Measurements from ENCODE around the gene FOXB1.

The FOXB1 gene

DNA sequence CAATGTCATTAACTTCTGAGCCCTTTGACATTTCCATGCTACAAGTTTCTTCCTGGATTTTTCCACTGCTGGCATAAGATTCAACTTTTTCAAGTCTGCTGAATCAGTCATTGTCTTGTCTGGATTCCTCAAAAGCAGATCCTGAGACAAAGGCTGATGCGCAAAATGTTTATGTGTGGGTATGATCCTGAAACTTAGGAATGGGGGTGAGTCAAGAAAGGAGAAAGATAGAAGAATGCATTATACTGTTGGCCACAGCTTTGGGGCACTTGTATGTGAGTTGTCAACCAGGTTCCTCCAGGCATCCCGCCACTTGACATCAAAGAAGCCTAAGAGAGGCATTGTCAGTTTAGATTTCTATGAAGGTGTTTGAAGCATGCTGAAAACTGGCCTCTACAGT lies 50.4 kb downstream of the FOXB1 start:
- Histone ChIP-seq H3K27me3 (ENCODE audit: low read depth, low read length) (no peaks in the 10 kb centered on the region), H3K9me3 (ENCODE audit: insufficient read depth, low read length) (peaks cover 16% of the 10 kb centered on the region; the same call in 1 of the 2 replicates), H3K4me2 (ENCODE audit: low read length) (no peak overlapping the region), H3K4me1 (ENCODE audit: low read length) (no peaks in the 10 kb centered on the region), H3K4me3 (ENCODE audit: low read length) (no peak overlapping the region), H3K9ac (ENCODE audit: low read length) (no peak overlapping the region), H4K20me1 (ENCODE audit: insufficient read depth, low read length) (no peaks in the 10 kb centered on the region), H3K36me3 (replicated peaks; ENCODE audit: low read depth, low read length) (no peaks in the 10 kb centered on the region), H3K27ac (ENCODE audit: low read length) (no peak overlapping the region), H2AFZ (ENCODE audit: low read depth, low read length) (no peak overlapping the region), H3K79me2 (ENCODE audit: low read length) (no peaks in the 10 kb centered on the region)
- TF ChIP-seq, protein P1, sequence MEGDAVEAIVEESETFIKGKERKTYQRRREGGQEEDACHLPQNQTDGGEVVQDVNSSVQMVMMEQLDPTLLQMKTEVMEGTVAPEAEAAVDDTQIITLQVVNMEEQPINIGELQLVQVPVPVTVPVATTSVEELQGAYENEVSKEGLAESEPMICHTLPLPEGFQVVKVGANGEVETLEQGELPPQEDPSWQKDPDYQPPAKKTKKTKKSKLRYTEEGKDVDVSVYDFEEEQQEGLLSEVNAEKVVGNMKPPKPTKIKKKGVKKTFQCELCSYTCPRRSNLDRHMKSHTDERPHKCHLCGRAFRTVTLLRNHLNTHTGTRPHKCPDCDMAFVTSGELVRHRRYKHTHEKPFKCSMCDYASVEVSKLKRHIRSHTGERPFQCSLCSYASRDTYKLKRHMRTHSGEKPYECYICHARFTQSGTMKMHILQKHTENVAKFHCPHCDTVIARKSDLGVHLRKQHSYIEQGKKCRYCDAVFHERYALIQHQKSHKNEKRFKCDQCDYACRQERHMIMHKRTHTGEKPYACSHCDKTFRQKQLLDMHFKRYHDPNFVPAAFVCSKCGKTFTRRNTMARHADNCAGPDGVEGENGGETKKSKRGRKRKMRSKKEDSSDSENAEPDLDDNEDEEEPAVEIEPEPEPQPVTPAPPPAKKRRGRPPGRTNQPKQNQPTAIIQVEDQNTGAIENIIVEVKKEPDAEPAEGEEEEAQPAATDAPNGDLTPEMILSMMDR (IDR thresholded peaks at IDR 0.05; ENCODE audit: low read depth, low read length) = no peak
- TF ChIP-seq EZH2phosphoT487 (IDR thresholded peaks at IDR 0.05; ENCODE audit: low read depth) = no peak
